NB4 (cell line): Measurements from ENCODE around the gene STXBP2.

Experiments
- POLR2A ChIP-seq: IDR thresholded peaks from 2 replicates; pipeline ENCODE4 v1.6.1; 2011; ENCODE audit warnings: mild to moderate bottlenecking; ENCODE audit not compliant: insufficient read length; ENCODE audit errors: extremely low read depth
- TF ChIP-seq, protein P1 (sequence below): IDR thresholded peaks from one replicate; pipeline ENCODE4 v1.5.1; 2012; ENCODE audit warnings: low read depth, low read length

DNA sequence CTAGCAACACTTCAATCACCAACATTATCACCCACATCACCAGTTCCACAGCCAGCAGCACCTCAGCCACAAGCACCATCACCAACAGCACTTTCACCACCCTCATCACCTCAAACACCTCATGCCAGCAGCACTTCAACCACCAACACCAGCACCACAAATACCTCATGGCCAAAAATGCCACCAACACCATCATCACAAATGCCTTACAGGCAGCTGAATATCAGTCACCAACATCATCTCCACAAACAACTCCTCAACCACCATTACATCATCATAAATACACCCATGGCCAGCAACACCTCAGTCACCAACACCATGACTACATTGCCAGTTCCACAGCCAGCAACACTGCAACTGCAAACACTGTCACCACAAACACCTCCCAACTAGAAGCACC is 54.6 kb downstream of the STXBP2 start:
- TF ChIP-seq POLR2A: no peak
- TF ChIP-seq, protein P1, sequence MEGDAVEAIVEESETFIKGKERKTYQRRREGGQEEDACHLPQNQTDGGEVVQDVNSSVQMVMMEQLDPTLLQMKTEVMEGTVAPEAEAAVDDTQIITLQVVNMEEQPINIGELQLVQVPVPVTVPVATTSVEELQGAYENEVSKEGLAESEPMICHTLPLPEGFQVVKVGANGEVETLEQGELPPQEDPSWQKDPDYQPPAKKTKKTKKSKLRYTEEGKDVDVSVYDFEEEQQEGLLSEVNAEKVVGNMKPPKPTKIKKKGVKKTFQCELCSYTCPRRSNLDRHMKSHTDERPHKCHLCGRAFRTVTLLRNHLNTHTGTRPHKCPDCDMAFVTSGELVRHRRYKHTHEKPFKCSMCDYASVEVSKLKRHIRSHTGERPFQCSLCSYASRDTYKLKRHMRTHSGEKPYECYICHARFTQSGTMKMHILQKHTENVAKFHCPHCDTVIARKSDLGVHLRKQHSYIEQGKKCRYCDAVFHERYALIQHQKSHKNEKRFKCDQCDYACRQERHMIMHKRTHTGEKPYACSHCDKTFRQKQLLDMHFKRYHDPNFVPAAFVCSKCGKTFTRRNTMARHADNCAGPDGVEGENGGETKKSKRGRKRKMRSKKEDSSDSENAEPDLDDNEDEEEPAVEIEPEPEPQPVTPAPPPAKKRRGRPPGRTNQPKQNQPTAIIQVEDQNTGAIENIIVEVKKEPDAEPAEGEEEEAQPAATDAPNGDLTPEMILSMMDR: no peak
